Spinal cord (tissue), 10 donors: ENCODE measurements around the gene ZNF438. TPM values are rescaled to one million over a fixed set of nuclear protein-coding genes. Genes with fewer than 3 reads are reported as not detected.

ENCODE experiments used
- DNase-seq, 6 donors: peaks; one replicate each; pipeline versions ENCODE4 v3.0.0 to v3.0.0-alpha.2; 2013 to 2015; ENCODE audit warnings: low spot score in 6 of 6, low read depth in 4 of 6
- H3K27ac ChIP-seq: one replicate; pipeline ENCODE4 v1.5.1; 2013; ENCODE audit warnings: low read depth, low read length, control low read depth
- H3K27me3 ChIP-seq: one replicate; pipeline ENCODE4 v1.6.1; 2013; ENCODE audit warnings: low read length; ENCODE audit not compliant: control insufficient read depth, insufficient read depth
- H3K36me3 ChIP-seq: one replicate; pipeline ENCODE4 v1.6.1; 2013; ENCODE audit warnings: low read length; ENCODE audit not compliant: control insufficient read depth, insufficient read depth
- H3K4me1 ChIP-seq: one replicate; pipeline ENCODE4 v1.6.1; 2013; ENCODE audit warnings: low read length; ENCODE audit not compliant: control insufficient read depth, insufficient read depth
- H3K4me3 ChIP-seq: one replicate; pipeline ENCODE4 v1.5.1; 2013; ENCODE audit warnings: low read depth, low read length, control low read depth
- H3K9me3 ChIP-seq: one replicate; pipeline ENCODE4 v1.6.1; 2013; ENCODE audit warnings: low read length; ENCODE audit not compliant: control insufficient read depth, insufficient read depth
- WGBS: methylation state at CpG from one replicate; pipeline ENCODE4 v1.1.5; 2013; ENCODE audit warnings: missing lambda C conversion rate; ENCODE audit not compliant: insufficient coverage; 5-methylcytosine and 5-hydroxymethylcytosine counted together
- polyA plus RNA-seq, 2 donors: library from polyadenylated mRNA; unstranded; fragments of 120-200 nt; gene quantifications; one replicate each; pipeline ENCODE4 v1.2.1, GENCODE V29; 2013; ENCODE audit not compliant: insufficient read length in 2 of 2
- total RNA-seq, 2 donors: library from RNA; depleted of rRNA in 1 of 2; stranded (reverse); fragments of 120-200 nt in 1 of 2; fragments of >200 nt in 1 of 2; gene quantifications; one replicate each; pipeline versions ENCODE4 v1.2.3 to v1.2.4, GENCODE V29; 2013 to 2014
- donor health status: healthy.

The ZNF438 gene
- total and polyA plus RNA-seq, 4 donors = 5.8 to 12.4 (median 7.0) TPM

- peaks cover 2% of the 10 kb centered on the region for H3K36me3 ChIP-seq
- no peaks in the 10 kb centered on the region for H3K9me3 ChIP-seq
- 72% methylated on average over 5 of the region's 5 CpGs for WGBS
- H3K4me1 ChIP-seq = peaks cover 38% of the 10 kb centered on the region
- no peak overlapping the region for H3K4me3 ChIP-seq
- no peaks in the 10 kb centered on the region for H3K27me3 ChIP-seq
- DNase-seq = no peak
- no peak overlapping the region for H3K27ac ChIP-seq
These were observed 200.2 kb downstream of the ZNF438 start for GRCh38 chr10:30831426-30831825.

DNA sequence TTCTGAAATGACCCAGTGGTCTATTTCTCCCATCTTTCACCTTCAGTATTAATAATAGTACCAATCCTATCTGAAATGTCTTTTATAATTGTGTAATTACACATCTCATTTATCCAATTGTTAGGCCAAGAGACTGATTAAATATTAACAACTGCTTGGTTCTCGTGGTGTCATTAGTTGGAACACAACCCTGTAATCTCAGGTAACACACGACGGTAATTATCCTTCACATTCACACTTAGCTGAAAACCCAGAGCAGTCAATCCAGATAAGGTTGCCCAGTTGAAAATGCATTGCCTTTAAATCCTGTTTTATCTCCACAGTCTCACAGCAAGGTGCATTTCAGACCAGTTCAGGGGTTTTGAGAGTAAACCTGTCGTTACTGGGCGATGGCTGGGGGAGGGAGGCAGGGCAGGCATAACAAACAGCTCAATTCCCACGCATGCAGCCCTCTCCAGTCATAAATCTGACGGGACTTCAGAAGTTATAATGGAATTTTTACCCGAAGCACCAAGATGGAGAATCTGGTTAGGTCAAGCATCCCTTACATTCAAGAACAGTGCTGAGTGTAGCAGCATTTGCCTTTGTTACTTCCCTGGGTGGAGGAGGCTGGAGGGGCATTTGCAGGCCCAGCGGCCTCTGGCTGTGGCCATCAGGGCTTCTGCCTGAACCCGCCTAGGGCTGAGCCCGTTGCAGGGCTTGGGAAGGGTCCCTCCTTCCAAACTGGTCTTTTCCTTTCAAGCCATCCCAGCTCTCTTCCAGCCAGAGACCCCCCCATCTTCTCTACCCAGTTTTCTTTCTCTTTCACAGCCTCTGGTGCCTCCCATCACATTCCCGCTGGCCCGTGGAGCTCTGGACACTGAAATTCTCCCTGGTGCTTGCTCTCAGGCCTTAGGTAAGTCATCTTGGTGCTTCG lies 201.1 kb downstream of the ZNF438 start:
- Histone ChIP-seq H3K27me3 (no peaks in the 10 kb centered on the region), H3K9me3 (no peaks in the 10 kb centered on the region), H3K27ac (no peak overlapping the region), H3K4me3 (no peak overlapping the region), H3K4me1 (peaks cover 38% of the 10 kb centered on the region), H3K36me3 (peaks cover 2% of the 10 kb centered on the region)
- 76% methylated on average over 5 of the region's 14 CpGs for whole genome bisulfite sequencing
- peak in 1 of 6 donors; percentile 68 for DNase-seq

DNA sequence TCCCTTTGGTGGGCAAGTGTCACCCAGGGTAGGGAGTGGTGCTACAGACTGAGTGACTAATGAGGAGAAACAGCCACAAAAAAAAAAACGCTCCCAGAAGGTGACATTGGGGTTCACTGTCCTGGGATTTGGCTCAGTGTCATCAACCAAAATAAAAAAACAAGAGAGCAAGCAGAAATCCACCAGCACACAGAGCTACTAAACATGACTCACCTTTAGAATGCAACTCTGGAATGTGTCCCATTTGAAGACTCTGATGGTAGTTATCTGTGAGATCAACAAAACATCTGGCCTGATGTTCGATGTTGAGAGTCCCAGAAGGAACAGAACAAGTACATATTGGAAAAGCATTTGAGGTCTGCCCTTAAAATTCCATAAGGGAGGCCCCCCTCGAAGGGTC lies 201.8 kb downstream of the ZNF438 start:
- H3K36me3 ChIP-seq = no peaks in the 10 kb centered on the region
- H3K27me3 ChIP-seq = no peaks in the 10 kb centered on the region
- no peak overlapping the region for H3K27ac ChIP-seq
- H3K4me1 ChIP-seq = peaks cover 33% of the 10 kb centered on the region
- no peak overlapping the region for H3K4me3 ChIP-seq
- WGBS = no CpG with 5 or more reads among the region's 3 CpGs
- DNase-seq = no peak
- no peaks in the 10 kb centered on the region for H3K9me3 ChIP-seq

DNA sequence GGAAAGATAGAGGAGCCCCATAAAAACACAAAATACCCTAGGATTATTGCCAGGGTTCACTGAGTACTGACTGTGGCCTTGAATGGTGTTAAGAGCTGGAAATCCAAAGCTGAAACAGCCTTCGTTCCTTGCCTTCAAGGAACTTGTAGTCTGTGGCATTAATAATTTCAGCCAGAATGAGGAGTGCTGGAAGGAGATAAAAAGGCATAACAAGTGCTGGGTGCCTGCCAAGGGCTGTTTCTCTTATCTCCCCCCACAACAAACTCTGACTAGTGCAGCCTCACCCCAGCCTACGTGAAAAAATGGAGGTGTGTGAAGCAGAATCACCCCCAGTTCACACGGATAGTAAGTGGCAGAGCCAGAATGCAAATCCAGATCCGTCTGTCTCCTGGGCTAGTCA lies 203.0 kb downstream of the ZNF438 start:
- no peaks in the 10 kb centered on the region for H3K9me3 ChIP-seq
- H3K36me3 ChIP-seq = no peaks in the 10 kb centered on the region
- no peak overlapping the region for H3K4me3 ChIP-seq
- peaks cover 32% of the 10 kb centered on the region for H3K4me1 ChIP-seq
- no peaks in the 10 kb centered on the region for H3K27me3 ChIP-seq
- 92% methylated on average over 2 of the region's 4 CpGs for WGBS
- no peak for DNase-seq
- no peak overlapping the region for H3K27ac ChIP-seq

GRCh38 chr10:30828164-30828563 lies 203.5 kb downstream of the ZNF438 start:
- Histone ChIP-seq H3K4me3 (no peak overlapping the region), H3K36me3 (no peaks in the 10 kb centered on the region), H3K4me1 (peaks cover 27% of the 10 kb centered on the region), H3K9me3 (no peaks in the 10 kb centered on the region), H3K27me3 (no peaks in the 10 kb centered on the region), H3K27ac (peak overlapping the region; percentile 12)
- peak in 1 of 6 donors; percentile 47 for DNase-seq
- WGBS = 71% methylated on average over 9 of the region's 10 CpGs

- peaks cover 23% of the 10 kb centered on the region for H3K4me1 ChIP-seq
- no peaks in the 10 kb centered on the region for H3K27me3 ChIP-seq
- peak in 2 of 6 donors; percentile 42 to 78 for DNase-seq
- H3K4me3 ChIP-seq = no peak overlapping the region
- H3K27ac ChIP-seq = peak overlapping the region; percentile 12
- WGBS = 20% methylated on average over 1 of the region's 8 CpGs
- no peaks in the 10 kb centered on the region for H3K9me3 ChIP-seq
- no peaks in the 10 kb centered on the region for H3K36me3 ChIP-seq
These were observed 204.0 kb downstream of the ZNF438 start for GRCh38 chr10:30827531-30828120.

DNA sequence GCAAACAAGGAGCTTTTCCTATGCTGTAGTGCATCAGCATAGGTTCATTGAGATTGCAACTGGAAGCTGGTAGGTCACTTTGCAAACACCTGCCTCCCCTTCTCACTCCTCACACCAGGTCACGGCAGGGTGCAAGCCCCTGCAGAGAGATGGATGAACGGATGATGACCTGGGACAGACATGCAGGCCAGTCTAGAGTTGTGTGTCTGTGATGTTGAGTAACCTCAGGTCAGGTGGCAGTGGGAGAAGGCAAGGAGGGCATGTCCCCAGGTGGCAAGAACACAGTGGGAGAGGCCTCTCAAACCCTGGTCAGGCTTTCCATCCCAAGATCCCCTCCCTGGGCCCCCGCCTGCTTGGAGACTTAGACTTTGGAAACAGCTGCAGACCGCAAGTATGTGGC lies 205.0 kb downstream of the ZNF438 start:
- no peak for DNase-seq
- no peaks in the 10 kb centered on the region for H3K27me3 ChIP-seq
- 20% methylated on average over 1 of the region's 4 CpGs for WGBS
- H3K9me3 ChIP-seq = no peaks in the 10 kb centered on the region
- H3K36me3 ChIP-seq = no peaks in the 10 kb centered on the region
- no peak overlapping the region for H3K27ac ChIP-seq
- no peak overlapping the region for H3K4me3 ChIP-seq
- peaks cover 28% of the 10 kb centered on the region for H3K4me1 ChIP-seq

DNA sequence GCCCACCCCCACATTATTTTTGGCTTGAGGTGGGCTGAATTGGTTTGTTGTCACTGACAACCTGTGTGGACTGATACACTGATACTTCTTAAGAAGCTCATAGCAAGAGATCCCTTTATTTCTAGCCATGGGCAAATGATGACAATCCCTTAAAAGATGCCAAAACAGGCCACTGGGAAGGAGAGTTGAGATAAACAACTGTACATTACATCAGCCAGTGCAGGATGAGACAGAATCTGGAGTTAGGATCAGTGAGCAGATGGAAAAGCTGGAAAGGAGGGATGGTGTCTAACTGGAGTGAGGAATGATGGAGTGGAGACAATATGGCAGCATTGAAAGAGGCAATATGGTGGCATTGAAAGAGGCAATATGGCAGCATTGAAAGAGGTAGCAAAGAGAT lies 206.2 kb downstream of the ZNF438 start:
- DNase-seq = no peak
- no peak overlapping the region for H3K27ac ChIP-seq
- no peak overlapping the region for H3K4me3 ChIP-seq
- H3K36me3 ChIP-seq = no peaks in the 10 kb centered on the region
- H3K4me1 ChIP-seq = peaks cover 20% of the 10 kb centered on the region
- H3K27me3 ChIP-seq = no peaks in the 10 kb centered on the region
- no peaks in the 10 kb centered on the region for H3K9me3 ChIP-seq

- Histone ChIP-seq H3K4me1 (peaks cover 19% of the 10 kb centered on the region), H3K36me3 (no peaks in the 10 kb centered on the region), H3K9me3 (no peaks in the 10 kb centered on the region), H3K27ac (no peak overlapping the region), H3K4me3 (no peak overlapping the region), H3K27me3 (no peaks in the 10 kb centered on the region)
- no CpG with 5 or more reads among the region's 3 CpGs for WGBS
- no peak for DNase-seq
These were observed 206.6 kb downstream of the ZNF438 start for GRCh38 chr10:30825022-30825421.

DNA sequence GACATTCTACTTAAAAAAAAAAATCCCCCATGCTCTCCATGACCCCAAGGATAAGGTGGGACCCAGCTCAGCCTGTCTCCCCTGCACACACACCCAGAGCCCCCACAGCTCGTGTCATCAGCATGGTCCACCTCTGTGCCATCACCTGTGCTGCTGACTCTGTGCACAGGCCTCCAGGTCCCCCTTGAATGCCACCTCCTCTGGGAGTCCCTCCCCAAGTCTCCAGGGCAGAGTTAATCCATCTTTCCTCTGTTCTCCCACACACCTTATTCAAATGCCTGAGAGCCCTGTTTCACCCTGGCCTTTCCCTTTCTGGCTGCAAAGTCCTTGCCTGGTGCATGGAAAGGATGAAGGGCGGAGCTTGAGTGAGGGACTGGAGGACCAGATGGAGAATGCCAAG lies 208.0 kb downstream of the ZNF438 start:
- peaks cover 27% of the 10 kb centered on the region for H3K4me1 ChIP-seq
- no peaks in the 10 kb centered on the region for H3K9me3 ChIP-seq
- no peaks in the 10 kb centered on the region for H3K27me3 ChIP-seq
- no peak for DNase-seq
- H3K27ac ChIP-seq = no peak overlapping the region
- 93% methylated on average over 1 of the region's 2 CpGs for WGBS
- no peak overlapping the region for H3K4me3 ChIP-seq
- no peaks in the 10 kb centered on the region for H3K36me3 ChIP-seq
